ENCODE data around the gene GCFC2. TPM values are rescaled to one million over a fixed set of nuclear protein-coding genes. Genes with fewer than 3 reads are reported as not detected.

Gene GCFC2
- total and polyA plus RNA-seq, 2 experiments from 2014 or later = 15.5 to 28.8 TPM

- no peak for DNase-seq (ENCODE audit: low spot score)
- no peak overlapping the region for H3K4me3 ChIP-seq
- no peaks in the 10 kb centered on the region for H3K9me3 ChIP-seq (ENCODE audit: low read depth)
- no peaks in the 10 kb centered on the region for H3K27me3 ChIP-seq
- no peaks in the 10 kb centered on the region for H3K36me3 ChIP-seq (replicated peaks; ENCODE audit: insufficient read depth, low read depth)
- H2AFZ ChIP-seq = no peak overlapping the region
- TF ChIP-seq CTCF (IDR thresholded peaks at IDR 0.05; ENCODE audit: poor library complexity) = no peak
- TF ChIP-seq EZH2phosphoT487 (IDR thresholded peaks at IDR 0.05; ENCODE audit: low read depth, severe bottlenecking, unreplicated experiment) = no peak
- TF ChIP-seq EZH2 (IDR thresholded peaks at IDR 0.05; ENCODE audit: borderline replicate concordance) = no peak
- no peaks in the 10 kb centered on the region for H4K20me1 ChIP-seq (ENCODE audit: insufficient read depth, poor library complexity, severe bottlenecking)
- no peak overlapping the region for H3K27ac ChIP-seq
- no peaks in the 10 kb centered on the region for H3K4me1 ChIP-seq (ENCODE audit: insufficient read depth)
- no peak overlapping the region for H3K4me2 ChIP-seq
- H3K9me2 ChIP-seq (replicated peaks; ENCODE audit: insufficient read depth) = no peaks in the 10 kb centered on the region
- 100% methylated on average over 2 of the region's 2 CpGs for WGBS (ENCODE audit: low lambda C conversion rate, missing lambda C conversion rate)
- peaks cover 11% of the 10 kb centered on the region for H3K79me2 ChIP-seq
These were observed 56.7 kb downstream of the GCFC2 start for GRCh38 chr2:75654012-75654411.

GRCh38 chr2:75647771-75648170 is 62.9 kb downstream of the GCFC2 start:
- H2AFZ ChIP-seq = peak overlapping the region; percentile 98
- H3K27me3 ChIP-seq = no peaks in the 10 kb centered on the region
- H3K4me3 ChIP-seq = peak overlapping the region; percentile 93
- 61% methylated on average over 3 of the region's 3 CpGs for WGBS (ENCODE audit: low lambda C conversion rate, missing lambda C conversion rate)
- H3K4me2 ChIP-seq = peak overlapping the region; percentile 90
- no peaks in the 10 kb centered on the region for H3K9me3 ChIP-seq (ENCODE audit: low read depth)
- H3K79me2 ChIP-seq = peaks cover 32% of the 10 kb centered on the region
- DNase-seq (ENCODE audit: low spot score) = no peak
- H3K9me2 ChIP-seq (replicated peaks; ENCODE audit: insufficient read depth) = no peaks in the 10 kb centered on the region
- peak overlapping the region; percentile 84 for H3K27ac ChIP-seq
- no peaks in the 10 kb centered on the region for H4K20me1 ChIP-seq (ENCODE audit: insufficient read depth, poor library complexity, severe bottlenecking)
- H3K36me3 ChIP-seq (replicated peaks; ENCODE audit: insufficient read depth, low read depth) = no peaks in the 10 kb centered on the region
- H3K4me1 ChIP-seq (ENCODE audit: insufficient read depth) = peaks cover 5% of the 10 kb centered on the region
- TF ChIP-seq EZH2 (IDR thresholded peaks at IDR 0.05; ENCODE audit: borderline replicate concordance) (no peak), CTCF (IDR thresholded peaks at IDR 0.05; ENCODE audit: poor library complexity) (no peak), EZH2phosphoT487 (IDR thresholded peaks at IDR 0.05; ENCODE audit: low read depth, severe bottlenecking, unreplicated experiment) (no peak)

GRCh38 chr2:75646583-75647425 is 63.9 kb downstream of the GCFC2 start, which contains the start of gene MRPL19:
TSS of gene MRPL19 (plus strand) at chr2:75646783. CDS start at chr2:75646808, 25 bp downstream.
- TF ChIP-seq EZH2phosphoT487 (IDR thresholded peaks at IDR 0.05; ENCODE audit: low read depth, severe bottlenecking, unreplicated experiment) (no peak), EZH2 (IDR thresholded peaks at IDR 0.05; ENCODE audit: borderline replicate concordance) (no peak), CTCF (IDR thresholded peaks at IDR 0.05; ENCODE audit: poor library complexity) (no peak)
- H3K36me3 ChIP-seq (replicated peaks; ENCODE audit: insufficient read depth, low read depth) = no peaks in the 10 kb centered on the region
- H3K4me1 ChIP-seq (ENCODE audit: insufficient read depth) = peaks cover 5% of the 10 kb centered on the region
- H2AFZ ChIP-seq = peak within 1 kb of the TSS; percentile 98
- H4K20me1 ChIP-seq (ENCODE audit: insufficient read depth, poor library complexity, severe bottlenecking) = no peaks in the 10 kb centered on the region
- no peaks in the 10 kb centered on the region for H3K9me3 ChIP-seq (ENCODE audit: low read depth)
- peaks cover 32% of the 10 kb centered on the region for H3K79me2 ChIP-seq
- H3K9me2 ChIP-seq (replicated peaks; ENCODE audit: insufficient read depth) = no peaks in the 10 kb centered on the region
- no peaks in the 10 kb centered on the region for H3K27me3 ChIP-seq
- peak within 1 kb of the TSS; percentile 93 for H3K4me3 ChIP-seq
- WGBS (ENCODE audit: low lambda C conversion rate, missing lambda C conversion rate) = under 1% methylated on average over 55 of the region's 60 CpGs
- peak within 1 kb of the TSS; percentile 90 for H3K4me2 ChIP-seq
- DNase-seq (ENCODE audit: low spot score) = peak; percentile 92
- H3K27ac ChIP-seq = peak within 1 kb of the TSS; percentile 84
